ENCODE results near the gene FGD2.

The FGD2 gene

GRCh38 chr6:37054171-37054570, 48.7 kb downstream of the FGD2 start:
- no peak for TF ChIP-seq ZFP30 (CRISPR knock-in tag; IDR thresholded peaks at IDR 0.05)
- ATAC-seq, result no peak

- TF ChIP-seq ZNF565 (CRISPR knock-in tag; conservative IDR thresholded peaks at IDR 0.05; ENCODE audit: low read depth), result no peak
- no peak for TF ChIP-seq ZC3H10 (CRISPR knock-in tag; IDR thresholded peaks at IDR 0.05)
- no peak for TF ChIP-seq RARB (CRISPR knock-in tag; IDR thresholded peaks at IDR 0.05)
- TF ChIP-seq CSDC2 (CRISPR knock-in tag; IDR thresholded peaks at IDR 0.05), result no peak
- TF ChIP-seq PPARA (CRISPR knock-in tag; IDR thresholded peaks at IDR 0.05; ENCODE audit: borderline replicate concordance), result no peak
- no peak for TF ChIP-seq TOX (CRISPR knock-in tag; IDR thresholded peaks at IDR 0.05; ENCODE audit: borderline replicate concordance)
- TF ChIP-seq ISL1 (CRISPR knock-in tag; IDR thresholded peaks at IDR 0.05), result no peak
- no peak for TF ChIP-seq OSR1 (CRISPR knock-in tag; IDR thresholded peaks at IDR 0.05)
- no peak for ATAC-seq
Measured at GRCh38 chr6:37054580-37054979, 49.1 kb downstream of the FGD2 start.

DNA sequence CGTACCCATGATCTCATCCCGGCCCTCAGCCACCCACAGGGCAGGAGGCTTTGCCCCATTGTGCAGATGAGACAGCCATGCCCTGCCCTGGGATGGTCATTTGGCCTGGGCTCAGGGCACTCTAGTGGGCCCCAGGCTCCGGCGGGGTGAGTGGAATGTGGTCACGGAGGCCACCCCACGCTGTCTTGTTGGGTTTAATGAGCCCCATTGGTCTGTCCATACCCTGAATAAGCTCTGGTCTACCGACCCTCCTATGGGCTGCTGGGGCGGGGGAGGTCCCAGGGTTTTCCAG, 50.6 kb downstream of the FGD2 start:
- no peak for ATAC-seq
- TF ChIP-seq TOX (CRISPR knock-in tag; IDR thresholded peaks at IDR 0.05; ENCODE audit: borderline replicate concordance) (no peak), ZFP30 (CRISPR knock-in tag; IDR thresholded peaks at IDR 0.05) (no peak), ZNF8 (CRISPR knock-in tag; IDR thresholded peaks at IDR 0.05) (no peak), ZC3H10 (CRISPR knock-in tag; IDR thresholded peaks at IDR 0.05) (no peak), PPARA (CRISPR knock-in tag; IDR thresholded peaks at IDR 0.05; ENCODE audit: borderline replicate concordance) (no peak), CREB5 (CRISPR knock-in tag; IDR thresholded peaks at IDR 0.05; ENCODE audit: low read depth) (no peak), ESRRG (CRISPR knock-in tag; IDR thresholded peaks at IDR 0.05) (no peak), ZNF70 (CRISPR knock-in tag; IDR thresholded peaks at IDR 0.05) (no peak)

DNA sequence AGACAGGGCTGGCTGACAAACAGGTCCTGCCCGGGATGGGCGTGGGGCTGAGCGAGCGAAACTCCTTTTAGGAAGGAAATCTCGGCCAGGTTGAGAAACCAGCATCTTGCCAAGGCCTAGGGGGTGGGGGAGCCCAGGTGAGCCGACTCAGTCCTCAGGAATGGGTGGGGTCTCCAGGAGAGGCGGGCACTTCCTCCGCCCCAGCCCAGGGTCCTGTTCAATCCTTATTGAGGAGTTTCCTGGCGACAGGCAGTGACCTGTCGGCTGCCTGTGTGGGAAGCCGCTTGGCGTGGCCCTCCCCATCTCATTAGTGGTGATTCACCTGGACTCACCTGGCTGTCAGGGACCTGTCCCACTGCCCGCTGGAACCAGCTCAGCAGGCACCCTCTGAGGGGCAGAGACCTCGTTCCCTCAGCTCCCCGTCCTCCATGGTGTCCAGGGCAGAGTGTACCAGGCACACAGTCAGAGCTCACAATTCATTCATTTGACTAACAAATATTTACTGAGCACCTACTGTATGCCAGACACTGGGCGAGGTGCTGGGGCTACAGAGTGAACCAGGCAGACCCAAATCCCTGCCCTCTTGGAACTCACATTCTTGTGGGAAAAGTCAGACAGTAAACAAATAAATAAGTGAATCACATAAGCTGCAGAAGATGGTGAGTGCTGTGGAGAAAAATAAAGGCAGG, 51.1 kb downstream of the FGD2 start:
- no peak for TF ChIP-seq ZFP3 (CRISPR knock-in tag; IDR thresholded peaks at IDR 0.05)
- no peak for TF ChIP-seq RARB (CRISPR knock-in tag; IDR thresholded peaks at IDR 0.05)
- TF ChIP-seq ZC3H10 (CRISPR knock-in tag; IDR thresholded peaks at IDR 0.05), result no peak
- no peak for TF ChIP-seq ZFP30 (CRISPR knock-in tag; IDR thresholded peaks at IDR 0.05)
- no peak for TF ChIP-seq ZNF565 (CRISPR knock-in tag; conservative IDR thresholded peaks at IDR 0.05; ENCODE audit: low read depth)
- no peak for TF ChIP-seq TSHZ2 (CRISPR knock-in tag; IDR thresholded peaks at IDR 0.05)
- TF ChIP-seq, protein P1, sequence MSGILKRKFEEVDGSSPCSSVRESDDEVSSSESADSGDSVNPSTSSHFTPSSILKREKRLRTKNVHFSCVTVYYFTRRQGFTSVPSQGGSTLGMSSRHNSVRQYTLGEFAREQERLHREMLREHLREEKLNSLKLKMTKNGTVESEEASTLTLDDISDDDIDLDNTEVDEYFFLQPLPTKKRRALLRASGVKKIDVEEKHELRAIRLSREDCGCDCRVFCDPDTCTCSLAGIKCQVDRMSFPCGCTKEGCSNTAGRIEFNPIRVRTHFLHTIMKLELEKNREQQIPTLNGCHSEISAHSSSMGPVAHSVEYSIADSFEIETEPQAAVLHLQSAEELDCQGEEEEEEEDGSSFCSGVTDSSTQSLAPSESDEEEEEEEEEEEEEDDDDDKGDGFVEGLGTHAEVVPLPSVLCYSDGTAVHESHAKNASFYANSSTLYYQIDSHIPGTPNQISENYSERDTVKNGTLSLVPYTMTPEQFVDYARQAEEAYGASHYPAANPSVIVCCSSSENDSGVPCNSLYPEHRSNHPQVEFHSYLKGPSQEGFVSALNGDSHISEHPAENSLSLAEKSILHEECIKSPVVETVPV (CRISPR knock-in tag; IDR thresholded peaks at IDR 0.05), result no peak
- no peak for TF ChIP-seq BACH2 (CRISPR knock-in tag; IDR thresholded peaks at IDR 0.05; ENCODE audit: borderline replicate concordance)
- TF ChIP-seq GLIS3 (CRISPR knock-in tag; IDR thresholded peaks at IDR 0.05), result no peak
- TF ChIP-seq PPARA (CRISPR knock-in tag; IDR thresholded peaks at IDR 0.05; ENCODE audit: borderline replicate concordance), result no peak
- TF ChIP-seq CSDC2 (CRISPR knock-in tag; IDR thresholded peaks at IDR 0.05), result no peak
- TF ChIP-seq ESRRG (CRISPR knock-in tag; IDR thresholded peaks at IDR 0.05), result no peak
- TF ChIP-seq ISL1 (CRISPR knock-in tag; IDR thresholded peaks at IDR 0.05), result no peak
- no peak for TF ChIP-seq PATZ1 (CRISPR knock-in tag; IDR thresholded peaks at IDR 0.05; ENCODE audit: borderline replicate concordance)
- no peak for TF ChIP-seq OSR1 (CRISPR knock-in tag; IDR thresholded peaks at IDR 0.05)
- TF ChIP-seq TOX (CRISPR knock-in tag; IDR thresholded peaks at IDR 0.05; ENCODE audit: borderline replicate concordance), result no peak
- ATAC-seq, result no peak

GRCh38 chr6:37057128-37057471, 51.6 kb downstream of the FGD2 start:
- ATAC-seq, result no peak
- TF ChIP-seq OSR1 (CRISPR knock-in tag; IDR thresholded peaks at IDR 0.05) (no peak), ZC3H10 (CRISPR knock-in tag; IDR thresholded peaks at IDR 0.05) (no peak), PPARA (CRISPR knock-in tag; IDR thresholded peaks at IDR 0.05; ENCODE audit: borderline replicate concordance) (no peak), TOX (CRISPR knock-in tag; IDR thresholded peaks at IDR 0.05; ENCODE audit: borderline replicate concordance) (no peak), ZNF70 (CRISPR knock-in tag; IDR thresholded peaks at IDR 0.05) (no peak), ISL1 (CRISPR knock-in tag; IDR thresholded peaks at IDR 0.05) (no peak), ZFP3 (CRISPR knock-in tag; IDR thresholded peaks at IDR 0.05) (no peak)
